Esophagus muscularis mucosa (tissue), 3 donors: ENCODE data around the gene CRYGD.

Source experiments
- POLR2A ChIP-seq: fragments of 450-650 bp; IDR thresholded peaks from one replicate; pipeline ENCODE4 v1.6.1; 2017; ENCODE audit warnings: antibody characterized with exemption, moderate library complexity, mild to moderate bottlenecking, low read depth
- POLR2AphosphoS5 ChIP-seq, 2 donors: sonication (generic); formaldehyde crosslinking; IDR thresholded peaks; one replicate each; pipeline ENCODE4 v1.6.1; 2017; ENCODE audit warnings: antibody characterized with exemption in 2 of 2
- TF ChIP-seq, protein P1 (sequence below), 3 experiments: fragments of 200-600 bp in 2 of 3; fragments of 450-650 bp in 1 of 3; sonication (generic) in 2 of 3; IDR thresholded peaks; one replicate each; pipeline ENCODE4 v1.5.1; 2017 to 2019; ENCODE audit warnings: antibody characterized with exemption in 3 of 3, mild to moderate bottlenecking in 2 of 3, moderate library complexity in 1 of 3

DNA sequence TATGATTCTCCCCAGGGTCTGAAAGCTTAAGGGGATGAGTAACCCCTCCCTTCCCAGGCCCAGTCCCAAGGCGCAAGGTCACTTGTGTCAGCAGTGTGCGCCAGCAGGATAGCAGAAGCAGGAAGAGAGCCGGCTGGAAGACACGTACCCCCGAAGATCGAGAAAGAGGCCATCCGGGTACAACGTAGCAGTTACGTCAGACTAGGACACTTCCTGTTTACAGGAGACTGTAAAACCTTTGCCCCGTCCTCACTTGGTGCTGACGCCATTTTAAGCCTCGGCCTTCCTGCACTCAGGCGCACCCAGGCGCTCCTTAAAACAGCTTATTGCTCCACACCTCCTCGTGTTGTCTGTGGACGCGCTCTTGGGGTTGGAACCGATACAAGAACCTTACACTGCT lies 15.1 kb upstream of the CRYGD start:
- TF ChIP-seq, protein P1, sequence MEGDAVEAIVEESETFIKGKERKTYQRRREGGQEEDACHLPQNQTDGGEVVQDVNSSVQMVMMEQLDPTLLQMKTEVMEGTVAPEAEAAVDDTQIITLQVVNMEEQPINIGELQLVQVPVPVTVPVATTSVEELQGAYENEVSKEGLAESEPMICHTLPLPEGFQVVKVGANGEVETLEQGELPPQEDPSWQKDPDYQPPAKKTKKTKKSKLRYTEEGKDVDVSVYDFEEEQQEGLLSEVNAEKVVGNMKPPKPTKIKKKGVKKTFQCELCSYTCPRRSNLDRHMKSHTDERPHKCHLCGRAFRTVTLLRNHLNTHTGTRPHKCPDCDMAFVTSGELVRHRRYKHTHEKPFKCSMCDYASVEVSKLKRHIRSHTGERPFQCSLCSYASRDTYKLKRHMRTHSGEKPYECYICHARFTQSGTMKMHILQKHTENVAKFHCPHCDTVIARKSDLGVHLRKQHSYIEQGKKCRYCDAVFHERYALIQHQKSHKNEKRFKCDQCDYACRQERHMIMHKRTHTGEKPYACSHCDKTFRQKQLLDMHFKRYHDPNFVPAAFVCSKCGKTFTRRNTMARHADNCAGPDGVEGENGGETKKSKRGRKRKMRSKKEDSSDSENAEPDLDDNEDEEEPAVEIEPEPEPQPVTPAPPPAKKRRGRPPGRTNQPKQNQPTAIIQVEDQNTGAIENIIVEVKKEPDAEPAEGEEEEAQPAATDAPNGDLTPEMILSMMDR (IDR thresholded peaks at IDR 0.05), result no peak
- TF ChIP-seq POLR2AphosphoS5 (IDR thresholded peaks at IDR 0.05), result no peak
- no peak for TF ChIP-seq POLR2A
